ENCODE measurements around the gene AGR3.

DNA sequence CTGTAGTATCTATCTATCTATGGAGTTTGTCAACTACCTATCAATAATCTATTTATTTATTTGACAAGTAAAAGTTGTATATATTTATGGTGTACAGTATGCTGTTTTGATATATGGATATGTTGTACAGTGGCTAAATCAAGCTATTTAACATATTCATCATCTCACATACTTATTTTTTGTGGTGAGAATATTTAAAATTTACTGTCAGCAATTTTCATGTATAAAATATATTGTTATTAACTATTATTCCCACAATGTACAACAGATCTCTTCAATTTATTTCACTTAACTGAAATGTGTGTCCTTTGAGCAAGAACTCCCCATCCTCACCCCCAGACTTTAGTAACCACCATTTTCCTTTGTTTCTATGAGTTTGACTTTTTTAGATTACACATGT, 14.5 kb downstream of the AGR3 start:
- TF ChIP-seq, protein P1, sequence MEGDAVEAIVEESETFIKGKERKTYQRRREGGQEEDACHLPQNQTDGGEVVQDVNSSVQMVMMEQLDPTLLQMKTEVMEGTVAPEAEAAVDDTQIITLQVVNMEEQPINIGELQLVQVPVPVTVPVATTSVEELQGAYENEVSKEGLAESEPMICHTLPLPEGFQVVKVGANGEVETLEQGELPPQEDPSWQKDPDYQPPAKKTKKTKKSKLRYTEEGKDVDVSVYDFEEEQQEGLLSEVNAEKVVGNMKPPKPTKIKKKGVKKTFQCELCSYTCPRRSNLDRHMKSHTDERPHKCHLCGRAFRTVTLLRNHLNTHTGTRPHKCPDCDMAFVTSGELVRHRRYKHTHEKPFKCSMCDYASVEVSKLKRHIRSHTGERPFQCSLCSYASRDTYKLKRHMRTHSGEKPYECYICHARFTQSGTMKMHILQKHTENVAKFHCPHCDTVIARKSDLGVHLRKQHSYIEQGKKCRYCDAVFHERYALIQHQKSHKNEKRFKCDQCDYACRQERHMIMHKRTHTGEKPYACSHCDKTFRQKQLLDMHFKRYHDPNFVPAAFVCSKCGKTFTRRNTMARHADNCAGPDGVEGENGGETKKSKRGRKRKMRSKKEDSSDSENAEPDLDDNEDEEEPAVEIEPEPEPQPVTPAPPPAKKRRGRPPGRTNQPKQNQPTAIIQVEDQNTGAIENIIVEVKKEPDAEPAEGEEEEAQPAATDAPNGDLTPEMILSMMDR (IDR thresholded peaks at IDR 0.05; ENCODE audit: poor library complexity), result no peak
- no peak for TF ChIP-seq EZH2 (IDR thresholded peaks at IDR 0.05; ENCODE audit: borderline replicate concordance)
